HG03135 (cell line): ENCODE measurements around the gene SLC12A1.

Experiments
- ATAC-seq: cut with Tn5 transposase; IDR thresholded peaks from one replicate; pipeline ENCODE4 v1.9.1; 2021; ENCODE audit warnings: mild to moderate bottlenecking, moderate library complexity; ENCODE audit not compliant: unreplicated experiment

Gene SLC12A1

DNA sequence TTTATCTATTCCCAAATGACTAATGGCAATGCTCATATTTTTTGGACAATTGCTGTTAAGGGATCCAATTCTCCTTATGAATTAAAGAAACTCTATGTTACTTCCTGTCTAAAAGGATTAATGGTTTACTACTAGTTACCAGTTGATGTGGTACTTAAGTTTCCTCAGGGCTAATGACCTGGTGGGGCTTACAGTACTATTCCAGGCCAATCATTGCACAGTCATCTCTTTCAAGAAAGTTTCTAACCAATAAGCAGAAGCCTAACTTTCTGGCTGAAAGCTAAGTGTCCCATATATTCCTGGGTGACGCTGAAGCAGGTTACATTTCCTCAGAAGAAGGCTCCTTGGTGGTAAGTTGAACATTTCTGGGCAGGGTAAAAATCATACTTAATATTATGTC is at the start of gene SLC12A1:
TSS of gene SLC12A1 (plus strand) at position 322 of the 400 bp plus-strand sequence. CDS start 1,418 bp downstream, outside the sequence.
- no peak for ATAC-seq

DNA sequence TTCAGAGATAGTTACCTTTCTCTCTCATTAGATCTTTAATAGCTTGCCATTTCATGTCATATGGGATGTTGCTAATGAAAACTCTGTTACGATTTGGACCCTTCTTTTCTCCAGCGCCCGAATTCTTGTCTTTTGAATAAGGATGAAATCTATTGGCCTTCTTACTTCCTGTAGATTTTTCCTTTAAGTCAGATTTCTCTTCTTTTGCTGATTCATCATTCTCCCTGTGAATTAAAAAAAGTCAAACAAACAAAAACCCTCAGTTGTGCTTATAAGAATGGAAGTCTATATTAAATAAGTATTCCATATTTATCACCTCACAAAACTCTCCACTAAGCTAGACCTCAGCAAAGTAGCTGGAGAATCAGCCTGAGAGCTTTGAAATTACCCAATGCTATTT is 37.5 kb upstream of the SLC12A1 start:
- ATAC-seq = no peak

DNA sequence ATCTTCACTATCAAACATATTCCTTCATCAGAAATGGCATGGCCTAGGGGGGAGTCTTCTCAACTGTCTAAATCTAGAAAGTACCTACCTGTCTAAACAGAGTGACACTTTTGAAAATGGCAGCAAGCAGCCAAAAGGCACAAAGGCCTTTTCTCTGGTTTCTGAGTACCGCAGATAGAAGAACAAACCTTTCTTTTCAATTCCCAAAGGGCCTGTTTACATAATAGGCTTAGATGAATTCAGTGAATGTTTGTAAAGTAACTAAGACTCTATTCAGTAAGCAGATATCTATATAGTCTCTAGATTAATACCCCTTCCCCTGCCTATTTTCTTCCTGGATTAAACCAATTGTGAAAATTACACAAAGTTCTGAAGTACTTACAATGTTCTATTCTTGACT is 35.1 kb upstream of the SLC12A1 start:
- ATAC-seq = no peak

GRCh38 chr15:48175126-48175525 is 31.0 kb upstream of the SLC12A1 start:
- no peak for ATAC-seq

DNA sequence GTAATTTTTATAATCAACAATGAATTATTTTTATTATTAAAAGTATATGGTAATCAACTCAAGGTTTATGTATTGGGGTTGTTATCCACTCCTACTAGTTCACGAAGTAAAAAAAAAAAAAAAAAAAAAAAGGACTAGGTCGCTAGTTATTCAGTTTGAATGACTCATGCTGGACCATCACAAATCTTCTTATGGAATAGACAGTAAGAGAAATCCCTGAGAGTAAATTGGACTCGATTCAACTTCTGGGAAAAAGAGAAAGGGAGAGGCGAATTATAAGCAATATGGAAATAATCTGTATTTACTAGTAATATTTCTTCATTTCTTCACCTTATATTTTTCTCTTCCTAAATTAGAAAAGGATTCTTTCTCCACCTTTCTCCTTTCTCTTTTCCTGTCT is 30.0 kb upstream of the SLC12A1 start:
- ATAC-seq = no peak

DNA sequence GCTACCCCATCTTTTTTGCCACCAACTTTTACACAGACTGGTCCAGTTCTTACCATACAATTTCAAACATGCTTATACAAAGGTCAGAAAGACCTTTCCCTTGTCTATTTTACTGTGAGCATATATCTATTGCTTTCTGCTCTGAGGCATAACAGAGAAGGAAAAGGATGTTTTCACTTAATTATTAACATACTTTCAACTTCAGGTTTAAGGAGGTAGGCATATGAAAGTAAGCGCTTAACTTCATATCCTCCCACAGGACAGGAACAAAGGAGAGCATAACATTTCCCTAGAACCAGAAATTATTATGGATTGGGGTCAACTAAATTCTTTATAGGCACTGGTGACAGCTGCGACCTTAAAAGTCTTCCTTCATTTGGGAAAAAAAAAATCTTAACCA is 29.1 kb upstream of the SLC12A1 start:
- ATAC-seq = no peak

GRCh38 chr15:48177383-48177765 is 28.7 kb upstream of the SLC12A1 start:
- ATAC-seq = peak; percentile 59

DNA sequence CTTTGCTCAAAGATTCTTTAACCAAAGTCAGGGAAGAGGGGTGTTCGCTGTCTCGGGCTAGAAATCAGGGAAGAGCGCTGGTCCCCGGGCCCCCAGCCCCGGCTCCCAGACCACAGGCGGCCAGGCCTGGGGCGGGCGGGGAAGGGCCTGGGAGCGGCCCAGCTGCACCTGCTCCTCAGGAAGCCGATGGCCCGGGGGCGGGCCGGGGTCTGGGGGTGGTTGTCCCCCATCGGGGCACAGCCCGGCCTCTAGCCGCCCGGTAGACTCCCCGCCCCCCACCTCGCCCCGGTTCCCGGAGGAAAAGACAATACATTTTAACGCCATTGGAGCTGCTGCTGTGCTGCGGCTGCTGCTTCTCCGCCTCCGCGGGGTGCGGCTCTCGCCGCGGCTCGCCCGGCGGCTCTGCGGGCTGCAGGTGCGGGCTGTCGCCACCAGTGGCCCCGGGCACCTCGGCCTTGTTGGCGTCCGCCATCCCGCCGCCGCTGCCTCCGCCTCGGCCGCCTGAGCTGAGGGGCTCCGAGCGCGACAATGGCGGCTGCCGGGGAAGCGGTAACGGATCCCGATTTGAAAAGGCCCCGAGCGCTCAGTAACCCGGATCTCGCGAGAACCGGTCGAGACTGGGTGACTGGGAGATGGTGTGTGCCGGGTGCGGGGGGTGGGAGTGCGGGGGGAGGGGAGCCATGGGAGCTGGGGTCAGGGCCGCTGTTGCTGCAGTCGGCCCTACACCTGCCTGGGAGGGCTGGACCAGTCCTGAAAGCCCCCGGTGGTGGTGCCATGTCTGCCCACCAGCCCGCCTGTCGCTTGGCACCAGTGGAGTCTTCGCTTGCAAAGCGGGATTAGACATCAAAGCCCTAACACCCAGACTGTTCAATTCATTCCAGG is 28.1 kb upstream of the SLC12A1 start, which contains the start of gene MYEF2:
TSS of gene MYEF2 (minus strand) at position 530 of the 882 bp plus-strand sequence. CDS start at position 472, 58 bp downstream.
- ATAC-seq = peak; percentile 74

DNA sequence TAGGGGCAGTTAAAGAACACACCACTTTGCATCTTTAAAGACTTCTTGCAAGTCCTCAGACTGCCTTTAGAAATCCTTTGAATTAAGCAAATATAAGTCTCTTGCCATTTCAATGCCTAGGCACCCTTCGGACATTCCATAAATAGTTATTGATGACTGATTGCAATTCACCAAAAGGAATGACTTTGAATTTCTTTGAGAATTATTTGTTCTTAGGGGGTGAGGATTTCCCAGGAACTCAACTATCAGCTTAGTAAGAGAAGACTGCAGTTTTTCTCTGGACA is 27.5 kb upstream of the SLC12A1 start:
- no peak for ATAC-seq

DNA sequence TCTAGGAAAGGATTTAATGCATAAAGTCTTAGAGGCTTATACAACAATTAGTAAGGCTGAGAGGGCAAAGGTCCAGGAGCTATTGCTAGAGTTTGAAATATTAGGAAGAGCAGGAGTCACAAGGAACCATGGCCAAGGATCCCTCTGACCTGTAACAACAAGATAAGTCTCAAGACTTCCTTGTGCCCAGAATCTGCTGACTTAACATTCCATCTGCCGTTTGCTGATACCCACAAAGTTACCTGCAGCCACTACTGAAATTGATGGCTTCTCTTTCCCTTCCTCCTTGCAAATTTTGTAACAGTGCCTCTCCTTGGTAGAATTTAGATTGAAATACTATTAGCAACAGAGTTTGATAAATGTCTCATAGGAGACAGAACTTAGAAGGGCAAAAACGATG is 23.4 kb upstream of the SLC12A1 start:
- ATAC-seq = no peak

DNA sequence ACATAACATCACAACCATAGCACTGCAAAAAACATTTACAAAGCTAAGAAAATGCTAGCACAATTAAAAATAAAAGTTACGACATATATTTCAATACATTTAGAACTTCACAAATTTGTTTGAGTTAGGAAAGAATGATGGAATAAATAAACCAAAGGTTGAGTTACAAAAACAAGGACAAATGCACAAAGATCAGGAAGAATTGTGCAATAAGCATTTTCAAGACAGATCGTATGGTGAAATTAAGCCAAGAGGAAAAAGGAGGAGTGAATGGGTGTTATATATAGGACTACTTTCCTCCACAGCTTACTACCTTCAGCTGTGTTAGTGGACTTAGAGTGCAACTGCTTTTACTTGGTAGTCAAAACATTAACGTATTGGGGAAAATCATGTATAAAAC is 20.6 kb upstream of the SLC12A1 start:
- ATAC-seq = no peak

DNA sequence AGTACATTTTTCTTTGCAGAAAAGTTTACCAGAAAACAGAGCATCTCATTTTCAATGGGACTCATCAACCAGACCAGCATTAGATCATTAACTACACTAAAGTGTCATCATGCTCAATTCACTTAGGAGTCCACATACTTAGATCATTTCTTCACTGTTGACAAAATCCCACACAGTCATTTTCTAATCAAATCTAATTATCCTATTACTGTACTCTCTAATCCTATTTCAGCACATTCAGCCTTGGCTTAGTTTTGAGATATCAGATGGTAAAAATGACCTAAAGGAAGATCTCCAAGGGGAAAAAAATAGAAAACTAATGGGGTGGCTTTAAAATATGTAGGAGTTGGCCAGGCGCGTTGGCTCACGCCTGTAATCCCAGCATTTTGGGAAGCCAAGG is 19.8 kb upstream of the SLC12A1 start:
- no peak for ATAC-seq

DNA sequence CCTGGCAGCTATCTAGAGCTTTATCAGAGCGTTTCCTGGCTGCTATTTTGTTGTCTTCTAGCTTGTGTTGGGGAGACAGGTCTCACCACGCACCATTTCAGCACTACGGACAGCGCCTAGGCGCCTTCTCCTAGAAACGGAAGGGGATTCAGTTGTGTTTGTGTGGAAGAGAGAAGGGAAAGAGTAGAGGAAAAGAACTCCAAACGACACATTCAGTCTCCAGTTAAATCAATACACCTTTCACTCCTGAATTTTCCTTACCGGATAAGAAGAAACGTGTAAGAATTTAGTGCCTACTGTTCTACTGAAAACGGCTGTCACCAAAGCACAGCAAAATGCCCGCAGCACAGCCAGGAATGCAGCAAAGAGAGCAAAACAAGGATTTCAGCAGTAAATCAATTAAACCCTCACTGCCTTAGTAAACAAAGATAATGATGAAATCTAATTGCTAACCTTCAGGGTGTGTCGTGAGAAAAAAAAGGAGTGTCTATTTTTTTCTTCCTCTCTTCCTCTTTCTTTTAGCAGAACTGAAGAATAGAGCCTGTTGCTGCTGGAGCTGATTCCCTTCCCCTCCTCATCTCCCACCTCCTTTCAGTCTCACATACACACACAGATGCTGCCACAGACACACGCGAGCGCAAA is 15.0 kb upstream of the SLC12A1 start:
- no peak for ATAC-seq

GRCh38 chr15:48191574-48192225 is 14.4 kb upstream of the SLC12A1 start, which contains the start of gene CTXN2:
CTXN2 (plus strand) TSS chr15:48191665; CDS start chr15:48201301, 9,636 bp downstream.
- ATAC-seq = no peak

DNA sequence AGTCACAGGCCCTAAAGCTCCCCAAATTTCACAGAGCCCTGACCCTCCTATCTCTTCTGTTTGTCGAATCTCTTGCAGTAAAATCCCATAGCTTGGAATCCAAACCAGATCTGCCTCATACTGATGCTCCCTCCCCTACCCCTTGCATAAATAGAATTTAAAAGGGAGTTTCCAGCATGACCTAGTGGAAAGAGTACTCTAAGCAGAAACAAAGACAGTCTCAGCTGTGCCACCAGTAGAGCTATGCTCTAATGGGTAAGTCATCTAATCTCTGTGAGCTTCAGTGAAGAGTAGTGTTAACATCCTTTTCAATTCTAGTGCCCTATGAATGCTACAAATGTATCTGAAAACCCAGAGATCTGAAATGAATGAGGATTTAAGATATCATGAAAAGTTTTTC is 4.0 kb upstream of the SLC12A1 start:
- no peak for ATAC-seq

DNA sequence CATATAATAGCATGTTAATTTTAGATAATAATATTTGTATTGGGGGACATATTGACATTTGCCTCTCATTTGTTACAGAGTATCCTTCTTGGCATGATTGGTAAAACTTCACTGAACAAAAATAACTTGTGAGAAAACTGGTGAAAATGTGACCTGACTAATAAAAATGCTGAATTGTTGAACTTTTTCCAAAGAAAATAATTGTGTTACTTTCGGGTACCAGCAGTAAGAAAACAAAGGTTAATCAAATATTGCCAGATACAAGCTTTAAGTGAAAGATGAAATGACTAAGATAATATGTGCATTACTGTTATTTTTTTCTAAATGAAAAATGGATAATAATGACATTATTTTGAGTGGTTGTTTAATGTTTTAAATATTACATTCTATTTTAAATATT is 15.2 kb downstream of the SLC12A1 start:
- no peak for ATAC-seq

DNA sequence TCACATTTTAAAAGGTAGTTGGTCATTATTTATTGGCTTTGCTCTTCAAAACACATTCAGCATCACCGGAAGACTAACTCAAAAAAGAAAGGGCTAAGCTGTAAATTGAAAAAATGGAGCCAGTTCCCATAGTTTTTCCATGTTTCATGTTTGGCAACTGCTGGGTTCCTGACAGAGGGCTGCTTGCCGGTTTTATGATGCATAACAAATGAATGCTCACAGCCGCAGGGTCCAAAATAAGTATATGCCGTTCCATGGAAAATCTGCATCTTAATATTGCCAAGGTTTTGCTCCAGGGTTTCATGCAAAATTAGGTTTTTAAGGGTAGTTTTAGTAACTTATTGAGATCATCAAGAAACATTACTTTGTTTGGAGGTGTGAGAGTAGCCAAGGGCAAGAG is 15.8 kb downstream of the SLC12A1 start:
- no peak for ATAC-seq

- ATAC-seq = no peak
Measured at GRCh38 chr15:48222627-48223026, 16.5 kb downstream of the SLC12A1 start.

DNA sequence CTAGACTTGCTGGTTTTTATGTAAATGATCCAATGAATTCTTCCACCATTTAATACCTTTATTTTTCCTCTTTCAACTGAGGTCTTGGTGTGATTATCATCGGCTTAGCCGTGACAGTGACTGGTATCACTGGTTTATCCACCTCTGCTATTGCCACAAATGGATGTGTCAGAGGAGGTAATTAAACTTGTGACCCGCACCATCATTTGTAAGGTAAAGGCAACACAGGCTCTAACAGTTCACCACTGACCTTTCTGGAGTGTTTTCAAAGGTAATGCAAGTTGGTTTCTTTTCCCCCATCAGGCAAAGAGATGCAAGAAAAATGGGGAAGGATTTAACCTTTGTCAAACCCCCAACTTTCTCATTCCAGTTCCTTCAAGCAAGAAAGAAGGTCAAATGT is 19.7 kb downstream of the SLC12A1 start:
- no peak for ATAC-seq

GRCh38 chr15:48230498-48230897 is 24.4 kb downstream of the SLC12A1 start:
- ATAC-seq = no peak

DNA sequence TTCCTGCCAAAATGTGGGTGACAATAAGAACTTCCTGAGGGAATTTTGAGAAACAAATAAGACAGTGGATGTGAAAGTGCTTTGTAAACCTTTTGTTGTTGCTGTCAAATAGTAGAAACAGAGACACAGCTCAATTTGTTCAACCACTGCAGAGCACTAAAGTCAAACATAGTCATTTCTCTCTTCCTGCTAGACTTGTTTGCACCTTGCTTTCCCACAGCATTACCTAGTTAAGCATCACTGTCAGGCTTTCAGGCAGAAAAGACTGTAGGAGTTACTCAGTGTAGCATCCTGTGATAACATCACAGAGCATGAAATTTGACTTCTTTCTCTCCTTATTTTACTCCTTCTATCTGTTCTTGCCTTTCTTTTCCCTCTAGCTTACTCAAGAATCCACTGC is 27.1 kb downstream of the SLC12A1 start:
- no peak for ATAC-seq

- ATAC-seq = no peak
Measured at GRCh38 chr15:48239334-48239733, 33.2 kb downstream of the SLC12A1 start.
